Trophoblast cell (in vitro differentiated cells and primary cell): ENCODE results near the gene RAB3C.

Experiments
- DNase-seq, 2 donors: peaks; one replicate each; pipeline ENCODE4 v3.0.0-alpha.2; 2016
- H2AFZ ChIP-seq: 2 replicates; pipeline ENCODE4 v1.6.1; 2013; ENCODE audit warnings: low read length, moderate library complexity, mild to moderate bottlenecking; ENCODE audit not compliant: insufficient read depth, poor library complexity
- H2AK5ac ChIP-seq: 2 replicates; pipeline ENCODE4 v1.6.1; 2013; ENCODE audit warnings: mild to moderate bottlenecking, low read length
- H2BK120ac ChIP-seq: 2 replicates; pipeline ENCODE4 v1.6.1; 2013; ENCODE audit warnings: low read length, mild to moderate bottlenecking, moderate library complexity; ENCODE audit not compliant: insufficient read depth, poor library complexity
- H2BK12ac ChIP-seq: 2 replicates; pipeline ENCODE4 v1.6.1; 2013; ENCODE audit warnings: mild to moderate bottlenecking, low read length, moderate library complexity
- H2BK5ac ChIP-seq: 2 replicates; pipeline ENCODE4 v1.6.1; 2013; ENCODE audit warnings: low read length, low read depth, moderate library complexity, mild to moderate bottlenecking; ENCODE audit not compliant: poor library complexity
- H3K14ac ChIP-seq: 2 replicates; pipeline ENCODE4 v1.6.1; 2013; ENCODE audit warnings: mild to moderate bottlenecking, low read length
- H3K18ac ChIP-seq: 2 replicates; pipeline ENCODE4 v1.6.1; 2013; ENCODE audit warnings: mild to moderate bottlenecking, low read length
- H3K23ac ChIP-seq: 2 replicates; pipeline ENCODE4 v1.6.1; 2013; ENCODE audit warnings: low read length
- H3K27ac ChIP-seq: 2 replicates; pipeline ENCODE4 v1.5.1; 2013; ENCODE audit warnings: low read depth, mild to moderate bottlenecking, inconsistent platforms, low read length, moderate library complexity
- H3K27me3 ChIP-seq: 2 replicates; pipeline ENCODE4 v1.6.1; 2013; ENCODE audit warnings: inconsistent platforms, mild to moderate bottlenecking, low read length, moderate library complexity; ENCODE audit not compliant: insufficient read depth
- H3K36me3 ChIP-seq, 2 experiments: 1 replicate in 1 of 2; 2 replicates in 1 of 2; pipeline ENCODE4 v1.6.1; 2013; ENCODE audit warnings: low read length in 2 of 2, mild to moderate bottlenecking in 2 of 2, moderate library complexity in 1 of 2; ENCODE audit not compliant: insufficient read depth in 2 of 2, control insufficient read depth in 1 of 2
- H3K4ac ChIP-seq: 2 replicates; pipeline ENCODE4 v1.6.1; 2013; ENCODE audit warnings: low read depth, mild to moderate bottlenecking, low read length, moderate library complexity
- H3K4me1 ChIP-seq, 2 experiments: 1 replicate in 1 of 2; 2 replicates in 1 of 2; pipeline ENCODE4 v1.6.1; 2013; ENCODE audit warnings: low read length in 2 of 2, mild to moderate bottlenecking in 2 of 2, moderate library complexity in 1 of 2; ENCODE audit not compliant: insufficient read depth in 2 of 2, control insufficient read depth in 1 of 2
- H3K4me2 ChIP-seq: 2 replicates; pipeline ENCODE4 v1.6.1; 2013; ENCODE audit warnings: inconsistent platforms, mild to moderate bottlenecking, low read length, moderate library complexity
- H3K4me3 ChIP-seq: 2 replicates; pipeline ENCODE4 v1.5.1; 2013; ENCODE audit warnings: mild to moderate bottlenecking, low read depth, low read length, inconsistent platforms
- H3K79me1 ChIP-seq: one replicate; pipeline ENCODE4 v1.6.1; 2013; ENCODE audit warnings: low read length
- H3K79me2 ChIP-seq: 2 replicates; pipeline ENCODE4 v1.6.1; 2013; ENCODE audit warnings: low read length, mild to moderate bottlenecking; ENCODE audit not compliant: control insufficient read depth, insufficient read depth, poor library complexity
- H3K9ac ChIP-seq: 2 replicates; pipeline ENCODE4 v1.6.1; 2013; ENCODE audit warnings: mild to moderate bottlenecking, low read length
- H3K9me3 ChIP-seq: 2 replicates; pipeline ENCODE4 v1.6.1; 2013; ENCODE audit warnings: low read depth, mild to moderate bottlenecking, control low read depth, inconsistent platforms, low read length; ENCODE audit not compliant: insufficient read depth
- H4K12ac ChIP-seq: 2 replicates; pipeline ENCODE4 v1.6.1; 2013; ENCODE audit warnings: low read depth, mild to moderate bottlenecking, low read length, moderate library complexity
- H4K8ac ChIP-seq: 2 replicates; pipeline ENCODE4 v1.6.1; 2013; ENCODE audit warnings: low read depth, mild to moderate bottlenecking, low read length, moderate library complexity
- H4K91ac ChIP-seq: one replicate; pipeline ENCODE4 v1.6.1; 2013; ENCODE audit warnings: low read depth, mild to moderate bottlenecking, low read length, moderate library complexity
- WGBS: extraction: QIAGEN DNeasy Blood & Tissue Kit; methylation state at CpG from one replicate; pipeline ENCODE4 v1.1.7; 2013; ENCODE audit warnings: missing lambda C conversion rate; ENCODE audit not compliant: insufficient read length, insufficient coverage; ENCODE audit errors: extremely low coverage; 5-methylcytosine and 5-hydroxymethylcytosine counted together

Gene RAB3C

DNA sequence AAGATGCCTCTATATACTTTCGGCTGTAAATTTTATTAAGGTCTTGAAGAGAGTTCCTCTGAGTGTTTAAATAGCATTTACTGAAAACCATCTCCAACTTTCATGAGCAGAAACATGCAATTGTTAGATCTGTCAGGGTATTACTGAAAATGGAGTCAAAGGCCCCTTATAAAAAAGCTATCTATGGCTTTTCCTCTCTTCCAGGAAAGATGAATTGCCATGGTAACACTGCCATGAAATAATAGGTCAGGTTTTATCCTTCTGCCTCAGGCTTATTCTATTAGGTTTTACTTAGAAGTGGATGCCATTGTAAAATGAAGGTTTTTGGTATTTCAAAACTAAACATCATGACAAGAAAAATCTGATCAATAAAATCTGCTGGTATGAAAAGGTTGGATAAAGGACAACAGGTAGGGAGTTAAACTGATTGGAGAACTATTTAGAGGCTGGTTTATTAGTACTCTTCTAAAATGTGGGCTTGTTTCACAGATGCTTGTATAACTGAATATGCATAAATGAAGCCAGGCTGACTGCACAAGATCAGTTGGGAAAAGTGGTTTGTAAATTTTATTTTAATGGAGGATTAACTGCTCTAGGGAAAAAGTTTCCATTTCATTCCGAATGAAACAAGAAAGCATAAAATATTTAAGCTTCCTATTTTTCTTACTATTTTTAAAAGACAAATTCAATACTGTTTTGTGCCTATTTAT, 135.5 kb downstream of the RAB3C start:
- H2BK120ac ChIP-seq: no peak overlapping the region
- H3K4ac ChIP-seq: no peak overlapping the region
- no peak overlapping the region for H4K91ac ChIP-seq
- no CpG with 5 or more reads among the region's 2 CpGs for WGBS
- no peaks in the 10 kb centered on the region for H3K27me3 ChIP-seq
- no peak overlapping the region for H4K12ac ChIP-seq
- no peak overlapping the region for H3K4me2 ChIP-seq
- H3K4me1 ChIP-seq: no peaks in the 10 kb centered on the region
- H4K8ac ChIP-seq: no peak overlapping the region
- H2BK12ac ChIP-seq: no peak overlapping the region
- H3K4me3 ChIP-seq: no peak overlapping the region
- no peaks in the 10 kb centered on the region for H3K79me2 ChIP-seq
- no peak overlapping the region for H3K9ac ChIP-seq
- H3K18ac ChIP-seq: no peak overlapping the region
- H3K27ac ChIP-seq: no peak overlapping the region
- H3K23ac ChIP-seq: no peak overlapping the region
- H2AK5ac ChIP-seq: no peak overlapping the region
- H3K14ac ChIP-seq: no peak overlapping the region
- H2AFZ ChIP-seq: no peak overlapping the region
- DNase-seq: no peak
- no peaks in the 10 kb centered on the region for H3K9me3 ChIP-seq
- H2BK5ac ChIP-seq: no peak overlapping the region
- no peaks in the 10 kb centered on the region for H3K79me1 ChIP-seq
- no peaks in the 10 kb centered on the region for H3K36me3 ChIP-seq

- H3K79me2 ChIP-seq: no peaks in the 10 kb centered on the region
- no peaks in the 10 kb centered on the region for H3K4me1 ChIP-seq
- H3K14ac ChIP-seq: no peak overlapping the region
- no peaks in the 10 kb centered on the region for H3K27me3 ChIP-seq
- no peak overlapping the region for H3K9ac ChIP-seq
- H2AFZ ChIP-seq: no peak overlapping the region
- no peak overlapping the region for H3K27ac ChIP-seq
- H3K23ac ChIP-seq: no peak overlapping the region
- no peak for DNase-seq
- no peak overlapping the region for H3K4me2 ChIP-seq
- H3K79me1 ChIP-seq: no peaks in the 10 kb centered on the region
- H3K36me3 ChIP-seq: no peaks in the 10 kb centered on the region
- no peak overlapping the region for H4K12ac ChIP-seq
- no peak overlapping the region for H2AK5ac ChIP-seq
- H4K91ac ChIP-seq: no peak overlapping the region
- WGBS: no CpG with 5 or more reads among the region's 1 CpG
- no peak overlapping the region for H3K4me3 ChIP-seq
- H2BK5ac ChIP-seq: no peak overlapping the region
- no peak overlapping the region for H2BK12ac ChIP-seq
- H4K8ac ChIP-seq: no peak overlapping the region
- no peak overlapping the region for H3K18ac ChIP-seq
- no peak overlapping the region for H3K4ac ChIP-seq
- no peak overlapping the region for H2BK120ac ChIP-seq
- H3K9me3 ChIP-seq: no peaks in the 10 kb centered on the region
Observed at GRCh38 chr5:58722160-58722559, 139.3 kb downstream of the RAB3C start.

- no peaks in the 10 kb centered on the region for H3K79me1 ChIP-seq
- H3K4me2 ChIP-seq: no peak overlapping the region
- no peak overlapping the region for H3K23ac ChIP-seq
- no peak overlapping the region for H2AK5ac ChIP-seq
- H4K8ac ChIP-seq: no peak overlapping the region
- H2BK5ac ChIP-seq: no peak overlapping the region
- no peak overlapping the region for H4K91ac ChIP-seq
- no peak overlapping the region for H3K27ac ChIP-seq
- no peak overlapping the region for H2BK120ac ChIP-seq
- no peak overlapping the region for H3K9ac ChIP-seq
- no peaks in the 10 kb centered on the region for H3K27me3 ChIP-seq
- H3K79me2 ChIP-seq: no peaks in the 10 kb centered on the region
- H2BK12ac ChIP-seq: no peak overlapping the region
- H3K4me1 ChIP-seq: no peaks in the 10 kb centered on the region
- H3K14ac ChIP-seq: no peak overlapping the region
- H3K4ac ChIP-seq: no peak overlapping the region
- DNase-seq: no peak
- H3K4me3 ChIP-seq: no peak overlapping the region
- no peaks in the 10 kb centered on the region for H3K9me3 ChIP-seq
- no peak overlapping the region for H3K18ac ChIP-seq
- no CpG with 5 or more reads among the region's 2 CpGs for WGBS
- H2AFZ ChIP-seq: no peak overlapping the region
- no peak overlapping the region for H4K12ac ChIP-seq
- no peaks in the 10 kb centered on the region for H3K36me3 ChIP-seq
Observed at GRCh38 chr5:58724992-58725391, 142.1 kb downstream of the RAB3C start.

DNA sequence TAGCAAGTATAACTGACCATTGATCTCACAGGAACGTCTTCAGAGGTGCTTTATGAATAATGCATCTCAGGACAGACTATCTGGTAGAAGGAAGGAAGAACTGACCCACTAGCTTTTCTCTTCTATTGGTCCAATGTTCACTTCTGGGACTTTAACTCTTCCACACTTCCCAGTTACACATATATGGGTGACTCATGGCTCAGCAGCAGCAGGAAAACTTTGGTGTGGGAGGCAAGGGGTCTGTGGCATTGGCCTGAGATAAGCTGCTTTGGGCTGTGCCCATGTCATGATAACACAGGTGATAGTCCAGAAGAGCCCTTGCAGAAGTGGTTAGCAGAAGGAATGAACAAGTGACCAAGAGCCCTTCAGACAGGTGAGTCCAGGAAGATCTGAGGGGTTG, 148.8 kb downstream of the RAB3C start:
- Histone ChIP-seq H3K79me2 (no peaks in the 10 kb centered on the region), H3K4ac (no peak overlapping the region), H2AFZ (no peak overlapping the region), H3K23ac (no peak overlapping the region), H3K9me3 (no peaks in the 10 kb centered on the region), H4K8ac (no peak overlapping the region), H3K79me1 (no peaks in the 10 kb centered on the region), H3K4me3 (no peak overlapping the region), H4K91ac (no peak overlapping the region), H3K18ac (no peak overlapping the region), H3K14ac (no peak overlapping the region), H4K12ac (no peak overlapping the region), H3K36me3 (no peaks in the 10 kb centered on the region), H2BK12ac (no peak overlapping the region), H2BK5ac (no peak overlapping the region), H2AK5ac (no peak overlapping the region), H3K4me1 (no peaks in the 10 kb centered on the region), H3K27me3 (no peaks in the 10 kb centered on the region), H2BK120ac (no peak overlapping the region), H3K9ac (no peak overlapping the region), H3K27ac (no peak overlapping the region), H3K4me2 (no peak overlapping the region)
- WGBS: no CpG with 5 or more reads among the region's 1 CpG
- DNase-seq: no peak
